Left ventricle myocardium superior (tissue), 1 donor: ENCODE results near the gene CPLANE1. TPM values are rescaled to one million over a fixed set of nuclear protein-coding genes. Genes with fewer than 3 reads are reported as not detected.
"Not testable (repeated sequence)": the region's sequence is repeated elsewhere in the genome, so short reads cannot be mapped to it uniquely, and the experiment has no call there.

ENCODE experiments used
- ATAC-seq: fragments of 200-7000 bp; cut with Tn5 transposase; one replicate; pipeline ENCODE4 v1.9.1; 2020; ENCODE audit warnings: mild to moderate bottlenecking, moderate library complexity
- DNase-seq: peaks from one replicate; pipeline ENCODE4 v3.0.0-alpha.2; 2020
- intact Hi-C: fragments of 100-400 bp; cut with micrococcal nuclease; formaldehyde crosslinking; loops from one replicate; pipeline ENCODE4 v1.11.0; 2022
- long read RNA-seq: library from polyadenylated mRNA; unstranded; transcript quantifications from one replicate; pipeline ENCODE4 v2.0.0, GENCODE V29; 2021
- total RNA-seq: library from RNA; stranded (reverse); fragmentation: NEBNext Ultra II Directional; extraction: Animal tissue kit (Norgen Biotek cat#: 25700); gene quantifications from one replicate; pipeline ENCODE4 v1.2.1, GENCODE V29; 2021
- donor health status: DM: no; HTN: yes; CAD: no; lungs with severe emphysema.

The CPLANE1 gene
- 10.3 TPM for total RNA-seq
- long read RNA-seq, partial matches to known transcripts: 1 of 4 reads
- long read RNA-seq, other reads (novel, unspliced or antisense): 3 of 4 reads

- peak; percentile 92 for DNase-seq
- intact Hi-C loops: no loop called here
- peak; percentile 99 for ATAC-seq
Measured at GRCh38 chr5:37248970-37249814, at the start of gene CPLANE1. CPLANE1 (minus strand) TSS chr5:37249376; CDS start chr5:37247698, 1,678 bp downstream.

- ATAC-seq, DNase-seq, intact Hi-C loops: not testable (repeated sequence)
Measured at GRCh38 chr5:37296313-37296712, 47.1 kb upstream of the CPLANE1 start.

- DNase-seq (no peak), ATAC-seq (no peak)
- intact Hi-C loops: no loop called here
Measured at GRCh38 chr5:37283214-37283820, 34.1 kb upstream of the CPLANE1 start.

GRCh38 chr5:37275511-37275910 is 26.3 kb upstream of the CPLANE1 start:
- DNase-seq: no peak
- no peak for ATAC-seq
- intact Hi-C loops: no loop called here

- intact Hi-C loops: no loop called here
- no peak for DNase-seq
- ATAC-seq: no peak
Measured at GRCh38 chr5:37272511-37272910, 23.3 kb upstream of the CPLANE1 start.

GRCh38 chr5:37268100-37268499 is 18.9 kb upstream of the CPLANE1 start:
- DNase-seq, ATAC-seq, intact Hi-C loops: not testable (repeated sequence)

GRCh38 chr5:37255774-37256358 is 6.7 kb upstream of the CPLANE1 start:
- DNase-seq (no peak), ATAC-seq (no peak)
- intact Hi-C loops: no loop called here

- intact Hi-C loops: no loop called here
- no peak for ATAC-seq
- DNase-seq: no peak
Measured at GRCh38 chr5:37254581-37254980, 5.4 kb upstream of the CPLANE1 start.

GRCh38 chr5:37251665-37252064 is 2.5 kb upstream of the CPLANE1 start:
- no peak for ATAC-seq
- intact Hi-C loops: no loop called here
- DNase-seq: no peak

- no peak for DNase-seq
- intact Hi-C loops: no loop called here
- ATAC-seq: peak; percentile 1
Measured at GRCh38 chr5:37249815-37250164, 614 bp upstream of the CPLANE1 start.

GRCh38 chr5:37248421-37248969 is 681 bp downstream of the CPLANE1 start:
- ATAC-seq (no peak), DNase-seq (no peak)
- intact Hi-C loops: no loop called here

GRCh38 chr5:37247496-37247895 is 1.7 kb downstream of the CPLANE1 start:
- DNase-seq: no peak
- intact Hi-C loops: no loop called here
- no peak for ATAC-seq

- ATAC-seq (no peak), DNase-seq (no peak)
- intact Hi-C loops: no loop called here
Measured at GRCh38 chr5:37247036-37247435, 2.1 kb downstream of the CPLANE1 start.

GRCh38 chr5:37234288-37234687 is 14.9 kb downstream of the CPLANE1 start:
- DNase-seq (no peak), ATAC-seq (no peak)
- intact Hi-C loops: no loop called here

GRCh38 chr5:37226377-37226776 is 22.8 kb downstream of the CPLANE1 start:
- intact Hi-C loops: no loop called here
- DNase-seq (no peak), ATAC-seq (no peak)

- no peak for DNase-seq
- intact Hi-C loops: no loop called here
- ATAC-seq: no peak
Measured at GRCh38 chr5:37222181-37222580, 27.0 kb downstream of the CPLANE1 start.

- DNase-seq, intact Hi-C loops, ATAC-seq: not testable (repeated sequence)
Measured at GRCh38 chr5:37220426-37220825, 28.8 kb downstream of the CPLANE1 start.

GRCh38 chr5:37219384-37219783 is 29.8 kb downstream of the CPLANE1 start:
- ATAC-seq, intact Hi-C loops, DNase-seq: not testable (repeated sequence)

- ATAC-seq (no peak), DNase-seq (no peak)
- intact Hi-C loops: no loop called here
Measured at GRCh38 chr5:37217976-37218375, 31.2 kb downstream of the CPLANE1 start.

GRCh38 chr5:37214550-37214949 is 34.6 kb downstream of the CPLANE1 start:
- no peak for DNase-seq
- no peak for ATAC-seq
- intact Hi-C loops: no loop called here
